K562 (cell line): ENCODE data around the gene DHDDS. TPM values are rescaled to one million over a fixed set of nuclear protein-coding genes. Genes with fewer than 3 reads are reported as not detected.

Experiments used
- CREB1 ChIP-seq, 2 experiments: sonication (generic) in 1 of 2; formaldehyde crosslinking in 1 of 2; IDR thresholded peaks; 2 replicates each; pipeline versions ENCODE4 v1.6.1 to v1.8.0; 2012 to 2022; ENCODE audit warnings: inconsistent platforms in 1 of 2, mild to moderate bottlenecking in 1 of 2, missing genetic modification reagents in 1 of 2, moderate library complexity in 1 of 2
- EP300 ChIP-seq: IDR thresholded peaks from 2 replicates; pipeline ENCODE4 v1.6.1; 2012; ENCODE audit warnings: low read length, improper control_type of control experiment
- ETS2 ChIP-seq: IDR thresholded peaks from 2 replicates; pipeline ENCODE4 v1.6.1; 2016; ENCODE audit warnings: borderline replicate concordance, missing genetic modification characterization, mild to moderate bottlenecking, moderate library complexity, missing compliant biosample characterization; ENCODE audit not compliant: poor library complexity, severe bottlenecking
- KDM1A ChIP-seq, 2 experiments: fragments of 450-650 bp; IDR thresholded peaks; 2 replicates each; pipeline ENCODE4 v1.6.1; 2016; ENCODE audit warnings: mild to moderate bottlenecking in 2 of 2
- PTBP1 ChIP-seq: fragments of 200-400 bp; formaldehyde crosslinking; IDR thresholded peaks from 2 replicates; pipeline ENCODE4 v1.6.1; 2017; ENCODE audit warnings: low read depth, low read length
- RBM34 ChIP-seq: fragments of 200-400 bp; formaldehyde crosslinking; IDR thresholded peaks from 2 replicates; pipeline ENCODE4 v1.6.1; 2018; ENCODE audit warnings: low read length, borderline replicate concordance; ENCODE audit not compliant: insufficient read depth
- SMAD1 ChIP-seq: fragments of 150-350 bp; IDR thresholded peaks from 2 replicates; pipeline ENCODE4 v1.6.1; 2014; ENCODE audit warnings: low read length, low read depth; ENCODE audit not compliant: partially characterized antibody
- TAF15 ChIP-seq: fragments of 200-400 bp; formaldehyde crosslinking; IDR thresholded peaks from 2 replicates; pipeline ENCODE4 v1.6.1; 2017; ENCODE audit warnings: mild to moderate bottlenecking, low read depth, low read length, moderate library complexity
- ZFX ChIP-seq: sonication (generic); formaldehyde crosslinking; IDR thresholded peaks from 2 replicates; pipeline ENCODE4 v1.8.0; 2022; ENCODE audit warnings: mild to moderate bottlenecking, missing genetic modification reagents, moderate library complexity
- ZNF77 ChIP-seq: fragments of 250-450 bp; sonication (Bioruptor Pico); IDR thresholded peaks from 2 replicates; pipeline ENCODE4 v1.5.0; 2020
- polyA plus RNA-seq, 8 experiments: library from polyadenylated mRNA; depleted of rRNA in 4 of 8; stranded (reverse) in 5 of 8; unstranded in 3 of 8; fragments of >200 nt; fragmentation: Nextera tagmentation in 2 of 8; fragmentation: Illumina TruSeq in 1 of 8; extraction: Ambion mirVana in 2 of 8; extraction: Trizol in 1 of 8; gene quantifications; 2 replicates each; pipeline versions ENCODE4 v1.2.1 to v1.2.3, GENCODE V29; 2011 to 2014; ENCODE audit warnings: inconsistent platforms in 1 of 8, missing spikeins in 1 of 8
- total RNA-seq, 7 experiments: library from RNA; depleted of rRNA in 6 of 7; stranded (reverse); fragments of >200 nt in 6 of 7; fragmentation: Illumina TruSeq in 2 of 7; extraction: Trizol in 2 of 7; gene quantifications; 2 replicates each; pipeline versions ENCODE4 v1.2.1 to v1.2.3, GENCODE V29; 2011 to 2021; ENCODE audit warnings: low replicate concordance in 1 of 7
- TF ChIP-seq, protein P1 (sequence below): sonication (generic); formaldehyde crosslinking; IDR thresholded peaks from 2 replicates; pipeline ENCODE4 v1.8.0; 2023; ENCODE audit warnings: mild to moderate bottlenecking, missing genetic modification reagents
- TF ChIP-seq, protein P2 (sequence below), 2 experiments: fragments of 450-650 bp; IDR thresholded peaks; 2 replicates each; pipeline ENCODE4 v1.6.1; 2016; ENCODE audit warnings: mild to moderate bottlenecking in 2 of 2, borderline replicate concordance in 1 of 2, low read depth in 1 of 2, moderate library complexity in 1 of 2
- TF ChIP-seq, protein P3 (sequence below): fragments of 250-450 bp; sonication (Bioruptor Pico); IDR thresholded peaks from 2 replicates; pipeline ENCODE4 v1.8.0; 2022; ENCODE audit warnings: moderate library complexity, mild to moderate bottlenecking, inconsistent platforms

Gene DHDDS
- total and polyA plus RNA-seq, 9 of the 15 experiments (the other 6 are each of a cell fraction or from before 2014, with no cell fraction given), result 33.3 to 55.0 (median 44.3) TPM

DNA sequence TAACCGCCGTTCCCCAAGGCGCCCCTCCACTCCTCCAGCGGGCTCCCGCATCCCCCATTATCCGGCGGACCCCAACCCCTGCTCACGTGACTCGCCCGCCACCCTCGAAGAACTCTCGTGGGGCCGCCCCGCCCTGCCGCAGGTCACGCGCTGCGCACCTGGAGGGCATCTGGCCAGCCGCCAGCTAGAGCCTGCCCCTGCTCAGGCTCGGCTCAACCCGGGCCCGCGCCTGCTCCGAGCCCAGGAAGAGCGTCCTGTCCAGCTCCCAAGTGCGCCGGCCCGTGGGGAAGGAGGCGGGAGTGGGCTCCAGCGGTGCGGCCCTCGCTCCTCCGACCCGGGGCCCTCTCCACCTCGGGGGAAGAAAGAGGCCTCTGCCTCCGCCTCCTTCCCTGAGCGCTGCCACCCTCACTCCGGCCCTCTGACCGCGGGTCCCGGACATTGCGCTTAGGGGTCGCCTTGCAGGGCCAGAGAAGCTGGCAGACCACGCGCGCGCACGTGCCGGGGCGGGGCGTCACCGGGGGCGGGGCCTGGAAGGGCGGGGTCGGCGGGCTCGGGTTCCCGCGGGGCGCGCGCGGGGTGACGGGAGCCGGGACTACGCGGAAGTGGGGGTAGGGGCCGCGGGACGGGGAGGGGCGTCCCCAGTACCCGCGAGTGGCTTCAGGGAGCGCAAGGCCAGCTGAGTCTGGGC lies 68.5 kb downstream of the DHDDS start (continued):
- TF ChIP-seq, protein P1, sequence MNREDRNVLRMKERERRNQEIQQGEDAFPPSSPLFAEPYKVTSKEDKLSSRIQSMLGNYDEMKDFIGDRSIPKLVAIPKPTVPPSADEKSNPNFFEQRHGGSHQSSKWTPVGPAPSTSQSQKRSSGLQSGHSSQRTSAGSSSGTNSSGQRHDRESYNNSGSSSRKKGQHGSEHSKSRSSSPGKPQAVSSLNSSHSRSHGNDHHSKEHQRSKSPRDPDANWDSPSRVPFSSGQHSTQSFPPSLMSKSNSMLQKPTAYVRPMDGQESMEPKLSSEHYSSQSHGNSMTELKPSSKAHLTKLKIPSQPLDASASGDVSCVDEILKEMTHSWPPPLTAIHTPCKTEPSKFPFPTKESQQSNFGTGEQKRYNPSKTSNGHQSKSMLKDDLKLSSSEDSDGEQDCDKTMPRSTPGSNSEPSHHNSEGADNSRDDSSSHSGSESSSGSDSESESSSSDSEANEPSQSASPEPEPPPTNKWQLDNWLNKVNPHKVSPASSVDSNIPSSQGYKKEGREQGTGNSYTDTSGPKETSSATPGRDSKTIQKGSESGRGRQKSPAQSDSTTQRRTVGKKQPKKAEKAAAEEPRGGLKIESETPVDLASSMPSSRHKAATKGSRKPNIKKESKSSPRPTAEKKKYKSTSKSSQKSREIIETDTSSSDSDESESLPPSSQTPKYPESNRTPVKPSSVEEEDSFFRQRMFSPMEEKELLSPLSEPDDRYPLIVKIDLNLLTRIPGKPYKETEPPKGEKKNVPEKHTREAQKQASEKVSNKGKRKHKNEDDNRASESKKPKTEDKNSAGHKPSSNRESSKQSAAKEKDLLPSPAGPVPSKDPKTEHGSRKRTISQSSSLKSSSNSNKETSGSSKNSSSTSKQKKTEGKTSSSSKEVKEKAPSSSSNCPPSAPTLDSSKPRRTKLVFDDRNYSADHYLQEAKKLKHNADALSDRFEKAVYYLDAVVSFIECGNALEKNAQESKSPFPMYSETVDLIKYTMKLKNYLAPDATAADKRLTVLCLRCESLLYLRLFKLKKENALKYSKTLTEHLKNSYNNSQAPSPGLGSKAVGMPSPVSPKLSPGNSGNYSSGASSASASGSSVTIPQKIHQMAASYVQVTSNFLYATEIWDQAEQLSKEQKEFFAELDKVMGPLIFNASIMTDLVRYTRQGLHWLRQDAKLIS (CRISPR knock-in tag), result peak; percentile 96
- no peak for TF ChIP-seq ZNF77 (CRISPR knock-in tag)
- no peak for TF ChIP-seq SMAD1
- TF ChIP-seq ETS2 (tag), result no peak
- 0 out of 2 replicates have a peak, but pooled peaks have one; percentile 7 for TF ChIP-seq PTBP1
- TF ChIP-seq KDM1A (IDR thresholded peaks at IDR 0.05), result no peak
- no peak for TF ChIP-seq TAF15
- TF ChIP-seq ZFX, result peak; percentile 95
- TF ChIP-seq, protein P2, sequence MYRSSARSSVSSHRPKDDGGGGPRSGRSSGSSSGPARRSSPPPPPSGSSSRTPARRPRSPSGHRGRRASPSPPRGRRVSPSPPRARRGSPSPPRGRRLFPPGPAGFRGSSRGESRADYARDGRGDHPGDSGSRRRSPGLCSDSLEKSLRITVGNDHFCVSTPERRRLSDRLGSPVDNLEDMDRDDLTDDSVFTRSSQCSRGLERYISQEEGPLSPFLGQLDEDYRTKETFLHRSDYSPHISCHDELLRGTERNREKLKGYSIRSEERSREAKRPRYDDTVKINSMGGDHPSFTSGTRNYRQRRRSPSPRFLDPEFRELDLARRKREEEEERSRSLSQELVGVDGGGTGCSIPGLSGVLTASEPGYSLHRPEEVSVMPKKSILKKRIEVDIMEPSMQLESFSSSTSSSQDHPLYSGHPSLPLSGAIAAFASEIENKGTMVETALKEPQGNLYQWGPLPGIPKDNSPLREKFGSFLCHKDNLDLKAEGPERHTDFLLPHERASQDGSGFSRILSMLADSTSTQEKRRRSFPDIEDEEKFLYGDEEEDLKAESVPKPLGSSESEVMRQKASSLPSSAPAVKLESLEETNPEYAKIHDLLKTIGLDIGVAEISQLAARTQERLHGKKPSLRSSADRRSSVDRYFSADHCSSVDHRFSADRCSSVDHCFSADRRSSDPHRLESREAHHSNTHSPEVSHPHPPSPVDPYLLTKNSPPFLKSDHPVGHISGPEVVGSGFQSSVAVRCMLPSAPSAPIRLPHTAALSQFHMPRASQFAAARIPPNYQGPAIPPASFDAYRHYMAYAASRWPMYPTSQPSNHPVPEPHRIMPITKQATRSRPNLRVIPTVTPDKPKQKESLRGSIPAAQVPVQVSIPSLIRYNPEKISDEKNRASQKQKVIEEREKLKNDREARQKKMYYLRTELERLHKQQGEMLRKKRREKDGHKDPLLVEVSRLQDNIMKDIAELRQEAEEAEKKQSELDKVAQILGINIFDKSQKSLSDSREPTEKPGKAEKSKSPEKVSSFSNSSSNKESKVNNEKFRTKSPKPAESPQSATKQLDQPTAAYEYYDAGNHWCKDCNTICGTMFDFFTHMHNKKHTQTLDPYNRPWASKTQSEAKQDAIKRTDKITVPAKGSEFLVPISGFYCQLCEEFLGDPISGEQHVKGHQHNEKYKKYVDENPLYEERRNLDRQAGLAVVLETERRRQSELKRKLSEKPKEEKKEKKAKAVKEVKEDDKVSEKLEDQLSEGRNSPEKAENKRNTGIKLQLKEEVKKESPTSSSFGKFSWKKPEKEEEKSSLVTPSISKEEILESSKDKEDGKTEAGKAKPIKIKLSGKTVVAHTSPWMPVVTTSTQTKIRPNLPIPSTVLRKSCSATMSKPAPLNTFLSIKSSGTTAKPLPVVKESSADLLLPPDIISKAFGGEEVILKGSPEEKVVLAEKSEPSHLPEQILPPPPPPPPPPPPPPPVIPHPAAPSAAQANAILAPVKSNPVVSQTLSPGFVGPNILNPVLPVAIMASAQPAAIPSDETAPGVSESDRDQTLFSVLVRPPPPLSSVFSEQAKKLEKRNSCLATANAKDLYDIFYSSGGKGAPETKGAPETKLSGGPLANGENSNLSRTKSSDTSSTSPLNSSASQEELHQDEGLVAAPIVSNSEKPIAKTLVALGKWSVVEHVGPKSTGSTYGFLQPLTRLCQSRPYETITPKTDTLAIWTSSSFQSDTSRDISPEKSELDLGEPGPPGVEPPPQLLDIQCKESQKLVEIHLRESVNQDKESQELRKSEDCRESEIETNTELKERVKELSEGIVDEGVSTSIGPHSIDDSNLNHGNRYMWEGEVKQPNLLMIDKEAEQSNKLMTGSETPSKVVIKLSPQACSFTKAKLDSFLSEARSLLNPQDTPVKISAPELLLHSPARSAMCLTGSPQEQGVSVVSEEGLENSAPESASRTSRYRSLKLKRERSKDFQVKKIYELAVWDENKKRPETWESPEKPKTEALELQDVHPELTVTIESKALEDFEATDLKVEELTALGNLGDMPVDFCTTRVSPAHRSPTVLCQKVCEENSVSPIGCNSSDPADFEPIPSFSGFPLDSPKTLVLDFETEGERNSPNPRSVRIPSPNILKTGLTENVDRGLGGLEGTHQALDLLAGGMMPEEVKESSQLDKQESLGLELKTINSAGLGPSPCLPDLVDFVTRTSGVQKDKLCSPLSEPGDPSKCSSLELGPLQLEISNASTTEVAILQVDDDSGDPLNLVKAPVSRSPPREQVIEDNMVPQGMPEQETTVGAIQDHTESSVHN (IDR thresholded peaks at IDR 0.05; ENCODE audit: borderline replicate concordance in 1 of 2, low read depth in 1 of 2), result no peak
- TF ChIP-seq, protein P3, sequence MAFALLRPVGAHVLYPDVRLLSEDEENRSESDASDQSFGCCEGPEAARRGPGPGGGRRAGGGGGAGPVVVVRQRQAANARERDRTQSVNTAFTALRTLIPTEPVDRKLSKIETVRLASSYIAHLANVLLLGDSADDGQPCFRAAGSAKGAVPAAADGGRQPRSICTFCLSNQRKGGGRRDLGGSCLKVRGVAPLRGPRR (CRISPR knock-in tag), result no peak
- no peak; the same call in 1 of the 2 replicates for TF ChIP-seq EP300
- TF ChIP-seq CREB1 (IDR thresholded peaks at IDR 0.05), result no peak; the same call in 1 of the 2 replicates
- peak; percentile 61 for TF ChIP-seq CREB1 (CRISPR knock-in tag; IDR thresholded peaks at IDR 0.05)
- TF ChIP-seq RBM34, result 0 out of 2 replicates have a peak, but pooled peaks have one; percentile 73
